Ureter (tissue), 1 donor: ENCODE measurements around the gene FASN. TPM values are rescaled to one million over a fixed set of nuclear protein-coding genes. Genes with fewer than 3 reads are reported as not detected.

ENCODE experiments used
- DNase-seq: peaks from one replicate; pipeline ENCODE4 v3.0.0-alpha.2; 2020; ENCODE audit warnings: low spot score
- total RNA-seq: library from RNA; stranded (reverse); gene quantifications from one replicate; pipeline ENCODE4 v1.2.4, GENCODE V29; 2023
- donor health status: DM: yes; HTN: yes; CAD: no.

Gene FASN
- total RNA-seq, 1 donor from 2014 or later, result 165 TPM

- no peak for DNase-seq
Measured at GRCh38 chr17:82076785-82077591, 21.0 kb downstream of the FASN start.

DNA sequence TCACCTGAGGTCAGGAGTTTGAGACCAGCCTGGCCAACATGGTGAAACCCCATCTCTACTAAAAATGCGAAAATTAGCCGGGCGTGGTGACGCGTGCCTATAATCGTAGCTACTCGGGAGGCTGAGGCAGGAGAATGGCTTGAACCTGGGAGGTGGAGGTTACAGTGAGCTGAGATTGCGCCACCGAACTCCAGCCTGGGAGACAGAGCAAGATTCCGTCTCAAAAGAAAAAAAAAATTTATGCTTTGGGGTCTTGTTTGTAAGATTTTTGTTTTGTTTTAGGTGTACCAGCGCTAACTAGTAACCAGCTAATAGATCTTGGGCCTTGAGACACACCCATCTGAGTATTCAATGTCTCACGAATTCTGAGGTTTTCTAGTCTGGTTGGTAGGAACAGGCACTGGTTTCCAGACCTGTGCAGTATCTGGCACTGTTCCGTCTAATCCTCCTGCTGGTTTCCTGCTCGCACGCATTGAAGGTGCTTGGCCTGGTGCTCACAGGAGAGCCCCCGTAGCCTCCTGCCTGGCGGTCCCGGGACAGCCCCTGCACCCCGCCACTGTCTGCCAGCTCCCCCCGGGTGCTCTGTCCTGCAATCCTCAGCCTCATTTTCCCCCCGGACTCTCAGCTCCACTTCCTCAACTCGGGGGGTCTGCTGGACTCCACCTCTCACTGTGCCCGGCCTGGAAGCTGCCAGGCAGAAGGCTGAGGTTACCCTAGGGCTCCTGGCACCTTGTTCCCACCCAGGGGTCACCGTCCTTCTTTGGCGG lies 21.8 kb downstream of the FASN start:
- no peak for DNase-seq

- DNase-seq, result no peak
Measured at GRCh38 chr17:82073446-82073845, 24.6 kb downstream of the FASN start.

GRCh38 chr17:82072827-82073226 lies 25.2 kb downstream of the FASN start:
- DNase-seq, result no peak

- no peak for DNase-seq
Measured at GRCh38 chr17:82070611-82071010, 27.4 kb downstream of the FASN start.

GRCh38 chr17:82065638-82066303 lies 32.3 kb downstream of the FASN start, which contains the start of gene DUS1L:
Gene DUS1L (minus strand): TSS chr17:82065804. CDS start chr17:82065059, 745 bp downstream.
- DNase-seq, result no peak

GRCh38 chr17:82065193-82065637 lies 32.8 kb downstream of the FASN start:
- no peak for DNase-seq

- no peak for DNase-seq
Measured at GRCh38 chr17:82064433-82065192, 33.4 kb downstream of the FASN start.

GRCh38 chr17:82063424-82064415 lies 34.3 kb downstream of the FASN start:
- no peak for DNase-seq

DNA sequence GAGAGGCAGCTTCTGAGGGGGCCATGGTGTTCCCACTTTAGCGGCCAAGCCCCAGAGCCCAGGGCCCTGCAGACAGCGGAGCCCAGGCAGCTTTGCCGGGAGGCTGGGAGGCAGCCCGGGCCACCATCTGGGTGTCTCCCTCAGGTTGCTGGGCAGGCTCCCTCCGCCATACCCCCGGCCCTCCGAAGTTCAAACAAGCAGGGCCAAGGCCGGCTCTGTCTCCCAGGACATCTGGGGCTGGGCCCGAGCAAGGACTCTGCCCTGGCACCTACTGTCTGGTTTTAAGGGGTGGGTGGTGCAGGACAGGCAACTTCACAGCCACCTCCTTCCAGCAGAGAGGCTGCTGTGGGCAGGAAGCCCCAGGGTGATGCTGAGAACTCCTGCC lies 35.1 kb downstream of the FASN start:
- no peak for DNase-seq

DNA sequence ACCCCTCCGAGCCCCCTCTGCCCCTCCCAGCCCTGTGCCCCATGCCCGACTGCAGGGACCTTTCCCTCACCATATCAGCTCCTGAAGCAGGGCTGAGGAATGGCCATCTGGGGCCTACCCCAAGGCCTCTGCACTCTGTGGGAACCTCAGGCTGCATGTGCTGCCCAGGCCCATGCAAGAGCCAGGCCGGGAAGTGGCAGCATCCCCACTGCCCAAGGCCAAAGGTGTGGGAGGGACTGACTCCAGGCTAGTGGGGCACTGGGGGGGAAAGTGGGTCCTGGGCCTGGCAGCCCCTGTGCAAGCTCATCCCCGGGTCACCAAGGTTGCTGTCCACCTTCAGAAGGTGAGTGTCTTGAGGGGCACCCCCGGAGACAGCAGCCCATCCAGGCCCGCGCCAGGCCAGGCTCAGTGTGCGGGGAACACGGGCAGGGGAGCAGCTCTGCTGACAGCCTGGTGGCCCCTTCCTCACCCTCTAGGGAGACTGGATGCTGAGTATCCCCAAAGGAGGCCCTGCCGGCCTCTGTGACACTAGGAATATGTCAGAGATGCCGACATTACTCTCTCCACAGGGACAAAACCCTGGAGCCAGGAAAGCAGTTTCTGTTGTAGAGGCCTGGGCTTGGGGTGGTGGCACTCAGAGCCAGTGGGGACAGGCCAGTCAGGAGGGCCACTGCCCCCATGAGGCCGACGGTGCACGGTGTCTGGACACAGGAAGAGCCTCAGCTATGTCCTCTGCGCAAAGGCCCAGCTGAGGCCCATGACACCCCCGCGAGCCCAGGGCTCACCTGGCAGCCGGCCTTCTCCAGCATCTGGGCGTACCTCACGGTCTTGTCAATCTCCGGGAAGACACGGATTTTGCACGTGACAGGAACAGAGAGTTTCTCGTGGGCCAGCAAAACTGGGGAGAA lies 35.7 kb downstream of the FASN start:
- DNase-seq, result no peak

DNA sequence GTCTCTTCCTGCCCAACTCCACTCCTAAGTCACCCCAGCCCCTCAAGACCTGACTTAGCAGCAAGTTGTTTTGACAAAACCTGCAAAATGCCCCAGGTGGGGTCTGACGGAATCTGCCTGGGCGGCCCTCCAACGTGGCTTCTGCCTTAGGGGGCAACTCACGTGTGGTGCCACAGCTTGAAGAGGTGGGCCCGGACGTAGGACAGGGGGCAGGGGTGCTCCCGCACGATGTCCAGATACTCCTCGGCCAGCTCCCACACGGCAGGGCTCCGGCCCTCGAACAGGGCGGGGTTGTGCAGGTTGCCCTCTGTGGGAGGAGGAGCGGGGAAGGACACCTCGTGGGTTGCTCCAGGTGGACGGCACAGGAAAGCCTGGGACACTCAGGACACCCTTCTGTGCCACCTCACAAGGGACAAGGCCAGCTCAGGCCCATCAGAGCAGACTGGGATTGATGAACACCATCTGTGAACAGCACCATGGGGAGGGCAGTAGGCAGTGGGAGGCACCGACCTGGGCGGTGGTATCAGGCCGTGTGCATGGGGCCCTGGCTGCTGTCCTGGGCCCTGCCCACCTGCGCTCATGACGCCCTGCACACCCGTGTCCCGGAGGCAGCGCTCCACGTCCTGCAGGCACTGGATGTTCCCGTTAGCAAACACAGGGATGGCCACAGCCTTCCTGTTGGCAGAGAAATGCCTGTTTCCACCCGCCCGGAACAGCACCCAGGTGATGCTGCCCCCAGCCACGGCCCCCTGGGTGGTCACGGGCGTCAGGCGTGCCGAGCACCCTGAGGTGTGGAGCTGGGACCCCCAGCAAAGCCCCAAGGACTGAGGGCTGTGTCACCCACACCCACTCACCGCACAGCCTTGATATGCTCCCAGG lies 36.8 kb downstream of the FASN start:
- DNase-seq, result no peak

DNA sequence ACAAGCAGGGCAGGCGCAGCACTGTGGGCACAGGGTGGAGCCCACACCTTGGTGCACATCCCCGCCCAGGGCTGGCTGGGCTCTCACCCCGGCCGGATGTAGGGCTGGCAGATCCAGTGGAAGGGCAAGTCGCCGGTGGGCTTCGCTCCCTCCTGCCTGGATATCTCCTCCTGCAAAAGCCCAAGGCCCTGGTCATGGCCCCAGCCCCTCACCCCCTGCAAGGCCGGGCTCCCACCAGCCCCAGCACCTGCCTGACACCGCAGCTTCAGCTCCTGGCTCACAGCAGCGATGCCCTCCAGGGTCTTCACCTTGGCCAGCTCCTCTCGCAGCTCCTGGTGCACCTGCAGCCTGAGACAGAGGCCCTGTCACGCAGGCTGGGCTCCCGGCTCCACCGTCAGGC lies 37.4 kb downstream of the FASN start:
- no peak for DNase-seq

- no peak for DNase-seq
Measured at GRCh38 chr17:82060001-82060380, 38.0 kb downstream of the FASN start.

DNA sequence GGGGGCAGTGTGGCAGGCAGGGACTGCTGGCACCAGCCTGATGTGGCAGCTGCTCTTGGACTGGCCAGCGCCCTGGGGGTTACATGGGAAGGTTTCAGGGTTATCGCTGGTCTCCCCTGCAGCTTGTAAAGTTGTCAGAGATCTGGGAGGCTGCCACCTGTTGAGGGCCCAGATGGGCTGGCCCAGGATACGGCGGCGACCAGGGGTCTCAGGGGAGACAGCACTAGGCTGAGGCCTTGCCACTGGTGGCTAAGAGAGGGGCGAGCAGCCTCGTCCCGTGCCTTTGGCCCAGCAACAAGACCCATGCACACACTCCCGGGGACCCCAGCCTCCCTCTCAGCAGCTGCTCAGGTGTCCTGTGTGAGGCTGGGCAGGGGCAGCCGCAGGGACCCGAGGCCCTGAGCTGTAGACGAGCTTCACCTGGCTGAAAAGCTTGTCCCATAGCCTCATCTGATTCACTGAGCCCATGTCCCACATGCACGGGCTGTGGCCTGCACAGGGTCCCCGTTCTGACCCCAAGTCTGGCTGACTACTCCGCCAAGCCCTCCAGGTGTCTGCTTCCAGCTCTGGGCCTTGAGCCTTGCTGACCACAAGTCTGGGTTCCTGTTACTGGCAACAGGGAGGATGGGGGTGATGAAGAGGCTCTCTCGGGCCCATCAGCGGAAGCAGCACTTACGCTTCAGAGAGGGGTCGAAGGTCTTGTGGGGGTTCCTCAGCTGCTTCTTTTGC lies 38.6 kb downstream of the FASN start:
- DNase-seq, result no peak

DNA sequence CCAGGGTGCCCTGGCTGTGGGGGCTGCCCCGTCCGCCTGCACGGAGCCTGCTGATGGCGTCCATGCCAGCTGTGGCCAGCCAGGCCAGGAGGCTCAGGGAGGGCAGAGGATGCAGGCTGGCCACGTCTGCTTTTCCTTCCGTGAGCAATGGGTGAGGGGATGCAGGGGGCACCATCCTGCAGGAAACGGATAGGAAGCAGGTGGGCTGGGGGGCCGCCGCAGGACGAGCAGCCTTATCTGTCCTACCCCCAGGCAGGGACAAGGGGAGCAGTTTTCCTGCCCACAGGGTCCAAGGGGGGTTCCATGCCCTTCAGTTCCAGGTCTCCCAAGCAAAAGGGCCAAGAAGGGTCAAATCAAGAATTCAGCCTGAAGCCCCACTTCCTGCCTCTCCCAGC lies 39.2 kb downstream of the FASN start:
- no peak for DNase-seq

DNA sequence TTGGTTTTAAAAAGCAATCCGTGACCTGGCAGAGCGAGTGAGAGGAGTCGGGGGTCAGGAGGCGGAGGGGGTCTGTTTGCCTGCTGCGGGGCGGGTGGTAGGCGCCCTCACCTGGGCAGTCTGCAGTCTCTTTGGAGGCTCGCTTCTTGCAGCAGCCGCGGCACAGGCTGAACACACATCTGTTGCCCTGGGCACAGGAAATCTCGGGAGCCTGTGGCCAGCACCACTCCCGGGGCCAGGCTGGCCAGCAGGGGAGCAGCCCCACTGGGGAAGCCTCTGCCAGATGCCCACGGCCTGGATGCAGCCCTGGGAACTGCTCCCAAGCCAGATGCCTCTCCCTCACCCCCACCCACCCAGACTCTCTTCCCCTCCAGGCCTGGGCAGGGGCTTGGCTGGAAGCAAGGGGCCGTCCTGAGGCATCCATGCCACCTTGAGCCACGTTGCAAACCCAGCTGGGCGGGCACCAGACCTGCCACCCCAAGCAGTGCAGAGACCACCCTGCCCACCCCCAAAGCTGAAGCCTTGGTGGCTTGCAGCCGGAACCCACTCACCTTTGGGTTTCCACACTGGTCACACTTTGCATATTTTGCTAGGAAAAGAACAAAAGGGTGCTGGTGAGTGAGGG lies 39.7 kb downstream of the FASN start:
- DNase-seq, result no peak
